NCI-H128 (cell line): Measurements from ENCODE around the gene ZNFX1.

ENCODE experiments used
- DNase-seq: peaks from one replicate; lab custom pipeline; 2025; ENCODE audit not compliant: unreplicated experiment; lab: John Stamatoyannopoulos, UW

ZNFX1 gene

GRCh38 chr20:49293122-49293521, 15.3 kb upstream of the ZNFX1 start:
- no peak for DNase-seq

GRCh38 chr20:49292010-49292409, 14.2 kb upstream of the ZNFX1 start:
- DNase-seq, result no peak

DNA sequence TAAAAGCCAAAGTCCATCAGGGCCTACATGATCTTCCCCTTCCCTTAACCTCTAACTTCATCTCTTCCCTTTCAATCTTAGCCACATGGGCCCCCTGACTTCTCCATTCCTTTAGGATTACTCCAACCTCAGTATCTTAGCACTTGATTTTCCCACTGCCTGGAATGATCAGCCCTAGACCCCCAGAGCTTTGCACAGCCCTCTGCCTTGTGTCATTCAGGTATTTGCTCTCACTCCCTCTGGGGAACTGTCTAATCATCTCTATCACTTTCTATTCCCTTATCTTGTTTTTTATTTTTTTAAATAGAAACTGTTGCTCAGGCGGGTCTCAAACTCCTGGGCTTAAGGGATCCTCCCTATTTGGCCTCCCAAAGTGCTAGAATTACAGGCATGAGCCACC, 13.3 kb upstream of the ZNFX1 start:
- no peak for DNase-seq

DNA sequence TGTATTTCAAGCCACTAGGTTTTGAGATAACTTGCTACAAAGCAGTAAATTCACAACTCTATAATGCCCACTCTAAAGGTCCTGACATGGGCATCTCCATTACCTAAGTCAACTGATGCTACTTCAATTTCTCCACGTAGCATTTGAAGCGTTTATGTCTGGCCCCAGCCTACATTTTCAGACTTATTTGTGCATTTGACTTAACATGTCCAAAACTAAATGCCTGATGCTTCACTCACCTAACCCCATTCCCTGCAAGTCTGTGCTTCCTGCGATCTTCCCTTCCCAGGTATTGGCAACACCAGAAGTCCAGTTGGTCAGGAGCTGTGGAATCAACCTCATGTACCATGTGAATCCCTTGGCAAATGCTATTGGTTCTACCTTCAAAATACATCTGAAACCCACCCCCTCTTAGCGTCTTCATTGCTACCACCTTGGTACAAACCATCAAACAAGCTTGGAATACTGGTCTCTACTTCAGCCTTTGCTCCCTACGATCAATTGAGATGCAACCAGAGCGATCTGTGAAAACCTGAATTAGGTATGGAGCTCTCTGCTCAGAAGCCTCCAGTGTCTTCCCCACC, 12.8 kb upstream of the ZNFX1 start:
- no peak for DNase-seq

- DNase-seq, result no peak
Measured at GRCh38 chr20:49288784-49289696, 11.2 kb upstream of the ZNFX1 start.

GRCh38 chr20:49288250-49288751, 10.4 kb upstream of the ZNFX1 start:
- no peak for DNase-seq

DNA sequence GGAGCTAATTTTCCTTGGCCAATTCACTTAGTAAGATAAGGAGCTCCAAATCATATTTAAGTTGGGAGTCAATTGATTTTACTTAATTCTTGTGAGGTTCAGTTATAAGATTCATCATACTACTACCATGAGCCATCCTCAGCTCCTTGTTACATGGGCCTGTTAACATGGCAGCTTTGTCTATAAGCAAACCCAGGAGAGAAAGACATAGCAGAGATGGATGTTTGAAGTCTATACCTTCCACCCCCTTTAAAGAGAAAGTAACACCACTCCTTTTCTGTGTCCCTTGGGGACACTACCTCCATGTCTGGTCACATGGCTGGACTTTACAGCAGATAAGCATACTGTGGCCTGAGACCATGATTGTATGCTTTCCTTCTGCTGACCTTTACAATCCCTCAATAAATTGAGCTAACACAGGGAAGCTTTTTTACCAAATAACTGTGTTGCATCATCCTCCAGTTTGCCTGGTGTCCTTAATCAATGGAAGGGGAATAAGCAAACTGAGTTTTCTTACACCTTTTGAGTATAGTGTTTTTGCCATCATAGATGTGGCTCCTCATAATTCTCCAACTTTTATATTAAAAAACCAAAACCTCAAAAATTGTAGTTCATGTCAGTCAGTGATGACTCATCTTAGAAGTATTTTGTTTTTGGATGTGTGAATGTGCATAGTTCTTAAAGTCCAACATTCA, 9.8 kb upstream of the ZNFX1 start:
- DNase-seq, result no peak

DNA sequence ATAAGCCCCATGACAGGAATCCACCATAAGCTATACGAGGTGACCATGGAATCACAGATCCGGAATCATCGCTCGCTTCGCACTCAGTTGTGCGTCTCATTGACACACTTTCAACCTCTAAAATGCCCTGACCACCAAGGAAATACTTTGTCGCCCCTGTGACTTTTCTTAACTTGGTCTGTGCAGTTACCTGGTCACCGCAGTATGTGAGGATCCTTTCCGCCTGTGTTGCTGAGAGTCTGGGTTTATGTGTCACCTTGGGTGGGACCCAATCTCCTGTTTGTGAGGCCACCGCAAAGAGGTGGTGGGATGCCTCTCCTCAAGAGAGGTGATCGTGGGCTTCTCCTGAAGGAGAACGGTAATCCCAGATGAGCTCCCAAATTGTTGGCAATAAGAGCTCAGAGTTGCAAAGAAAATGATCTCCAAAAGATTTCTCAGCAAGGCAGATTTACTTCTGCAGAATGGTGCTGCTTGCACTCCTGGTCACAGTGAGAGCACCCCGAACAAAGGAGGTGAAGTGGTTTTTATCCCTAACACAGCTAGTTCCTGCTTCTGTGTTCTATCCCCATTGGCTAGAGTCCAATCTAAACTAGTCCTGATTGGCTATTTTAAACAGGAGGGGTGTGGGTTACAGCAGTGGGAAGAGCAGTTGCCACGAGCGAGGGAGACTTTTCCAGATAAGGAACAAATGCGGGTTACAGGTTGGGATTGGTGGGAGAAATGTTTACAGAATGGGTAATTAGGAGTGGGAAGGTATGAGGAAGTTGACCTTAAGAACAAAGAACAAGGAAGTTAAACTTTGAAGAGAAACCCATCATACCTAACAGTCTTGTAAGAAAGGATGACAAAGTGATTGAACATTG, 9.1 kb upstream of the ZNFX1 start:
- no peak for DNase-seq

- DNase-seq, result no peak
Measured at GRCh38 chr20:49285813-49286494, 8.1 kb upstream of the ZNFX1 start.

DNA sequence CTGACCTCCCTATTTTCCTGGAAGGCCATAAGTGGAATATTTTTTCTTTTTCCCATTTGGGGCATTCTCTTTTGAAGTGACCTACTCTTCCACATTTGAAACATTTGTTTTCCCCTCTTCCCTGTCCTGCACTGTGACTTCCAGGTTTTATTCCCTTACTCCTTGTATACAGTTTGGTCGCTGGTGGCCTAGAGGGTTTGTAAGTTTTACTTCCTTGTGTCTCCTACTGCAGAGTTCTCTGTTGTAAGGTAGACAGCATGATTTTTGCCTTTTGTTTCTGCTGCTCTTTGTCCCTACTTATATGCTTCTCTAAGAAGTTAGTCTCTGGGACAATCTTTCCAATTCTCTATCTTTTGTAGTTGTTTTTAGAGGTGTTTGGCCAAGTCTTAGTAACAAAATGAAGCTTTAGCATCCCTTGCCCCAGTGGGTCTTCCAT, 7.4 kb upstream of the ZNFX1 start:
- no peak for DNase-seq

DNA sequence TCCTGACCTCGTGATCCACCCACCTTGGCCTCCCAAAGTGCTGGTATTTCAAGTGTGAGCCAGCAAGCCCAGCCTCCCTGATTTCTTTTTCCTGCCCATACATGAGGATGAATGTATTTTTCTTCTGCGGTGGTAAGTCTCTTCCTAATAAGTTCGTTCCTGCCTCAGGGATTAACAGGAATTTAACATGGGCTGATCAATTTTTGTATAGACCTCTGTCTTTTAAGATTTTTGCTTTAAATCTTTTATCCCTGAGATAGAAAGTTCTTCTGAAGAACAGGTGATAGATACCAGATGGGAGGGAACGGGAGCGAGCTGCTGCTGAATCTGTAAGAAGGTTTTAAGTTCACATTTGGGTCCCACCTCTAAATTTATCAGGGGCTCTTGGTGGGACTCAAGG, 7.0 kb upstream of the ZNFX1 start:
- no peak for DNase-seq

DNA sequence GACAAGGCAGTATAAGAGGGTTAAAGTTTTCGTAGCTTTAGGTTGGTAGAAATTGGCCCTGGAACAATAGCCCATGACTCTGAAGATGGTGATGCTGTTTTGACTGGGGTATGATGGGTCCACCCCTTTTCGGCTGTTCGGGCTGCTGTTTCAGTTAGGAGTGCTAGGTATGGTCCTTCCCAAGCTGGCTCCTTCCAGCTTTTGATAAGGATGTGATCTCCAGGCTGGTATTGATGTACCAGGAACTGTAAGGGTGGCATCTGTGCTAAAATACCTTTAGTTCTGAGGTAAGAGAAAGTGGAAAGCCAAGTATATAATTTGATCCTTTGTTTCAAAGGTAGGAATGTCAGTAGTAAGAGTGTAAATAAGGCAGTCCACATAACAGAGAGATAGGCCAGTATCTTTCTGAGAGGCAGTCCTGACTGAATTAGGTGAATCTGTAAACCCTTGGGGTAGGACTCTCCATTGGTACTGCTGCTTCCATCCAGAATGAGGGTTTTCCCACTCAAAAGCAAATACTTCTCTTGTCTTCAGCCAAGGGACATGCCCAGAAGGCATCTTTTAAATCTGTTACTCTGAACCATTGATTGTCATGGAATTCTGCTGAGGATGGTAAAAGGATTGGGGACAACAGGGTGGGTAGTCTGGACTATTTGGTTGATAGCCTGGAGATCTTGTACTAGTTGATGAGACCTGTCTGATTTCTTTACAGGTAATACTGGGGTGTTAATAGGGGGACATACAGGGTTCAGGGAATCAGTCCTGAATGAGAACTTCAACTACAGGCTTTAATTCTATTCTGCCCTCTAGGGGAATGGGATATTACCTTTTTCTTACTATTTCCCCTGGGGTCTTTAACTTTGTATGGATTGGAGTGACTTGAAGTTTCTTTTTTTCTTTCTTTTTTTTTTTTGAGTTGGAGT, 6.1 kb upstream of the ZNFX1 start:
- DNase-seq, result no peak

DNA sequence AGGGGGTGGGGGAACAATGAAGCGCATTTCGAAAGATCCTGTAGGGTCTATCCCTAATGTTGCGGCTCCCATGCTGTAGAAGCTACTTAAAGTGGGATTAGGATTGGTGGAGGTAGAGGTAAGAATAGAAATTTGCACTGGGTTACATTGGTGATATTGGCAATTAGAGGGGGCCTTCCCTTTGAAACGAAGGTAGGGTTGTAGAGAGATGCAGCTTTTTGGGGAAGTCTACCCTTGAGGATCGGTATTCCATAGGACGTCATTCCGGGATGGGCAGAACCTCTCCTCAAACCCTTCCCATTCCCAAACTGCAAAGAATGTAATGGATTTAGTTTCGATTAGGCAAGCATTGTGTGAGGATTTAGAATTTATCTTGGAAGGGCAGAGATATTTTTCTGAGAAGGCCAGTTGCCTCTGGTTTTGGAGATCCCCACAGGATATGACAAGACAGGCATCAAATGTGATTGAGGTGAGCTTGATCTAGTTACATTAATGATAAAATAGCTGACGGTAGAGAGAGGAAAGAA, 5.4 kb upstream of the ZNFX1 start:
- DNase-seq, result no peak

GRCh38 chr20:49282584-49283171, 4.8 kb upstream of the ZNFX1 start:
- DNase-seq, result no peak

GRCh38 chr20:49281913-49282467, 4.1 kb upstream of the ZNFX1 start:
- no peak for DNase-seq

GRCh38 chr20:49281059-49281912, 3.4 kb upstream of the ZNFX1 start:
- DNase-seq, result no peak

GRCh38 chr20:49280463-49281058, 2.7 kb upstream of the ZNFX1 start:
- DNase-seq, result no peak
